ENCODE measurements around the gene RIMS4. TPM values are rescaled to one million over a fixed set of nuclear protein-coding genes. Genes with fewer than 3 reads are reported as not detected.

The RIMS4 gene
- total RNA-seq, 3 donors from 2014 or later = 0.03 to 0.15 TPM; not detected in 1

DNA sequence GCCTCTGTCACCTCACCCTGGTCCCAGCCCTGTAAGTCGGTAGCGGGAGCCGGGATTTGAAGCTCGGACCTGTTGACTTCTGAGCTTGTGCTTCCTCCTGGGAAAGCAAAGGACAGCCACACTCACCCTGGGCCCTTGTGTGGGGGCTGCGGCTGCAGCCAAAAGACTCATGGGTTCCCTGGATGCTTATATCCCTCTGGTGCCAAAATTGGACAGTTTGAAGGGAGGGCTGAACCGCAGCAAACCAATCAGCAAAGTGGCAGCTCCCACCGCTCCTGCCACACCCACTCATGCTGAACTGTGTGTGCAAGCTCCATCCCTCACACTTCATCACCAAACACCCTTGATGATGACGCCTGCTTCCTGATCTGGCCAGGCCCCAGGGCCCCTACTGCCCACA, 99.1 kb downstream of the RIMS4 start:
- ATAC-seq = no peak
- no peak for DNase-seq
- H3K4me1 Mint-ChIP-seq (ENCODE audit: low read depth) = no peaks in the 10 kb centered on the region
- H3K27me3 Mint-ChIP-seq (ENCODE audit: low read depth) = peaks cover 7% of the 10 kb centered on the region
- H3K9me3 Mint-ChIP-seq = no peaks in the 10 kb centered on the region
- H3K4me3 Mint-ChIP-seq = no peak overlapping the region
- no peaks in the 10 kb centered on the region for H3K36me3 Mint-ChIP-seq (ENCODE audit: insufficient read depth)

DNA sequence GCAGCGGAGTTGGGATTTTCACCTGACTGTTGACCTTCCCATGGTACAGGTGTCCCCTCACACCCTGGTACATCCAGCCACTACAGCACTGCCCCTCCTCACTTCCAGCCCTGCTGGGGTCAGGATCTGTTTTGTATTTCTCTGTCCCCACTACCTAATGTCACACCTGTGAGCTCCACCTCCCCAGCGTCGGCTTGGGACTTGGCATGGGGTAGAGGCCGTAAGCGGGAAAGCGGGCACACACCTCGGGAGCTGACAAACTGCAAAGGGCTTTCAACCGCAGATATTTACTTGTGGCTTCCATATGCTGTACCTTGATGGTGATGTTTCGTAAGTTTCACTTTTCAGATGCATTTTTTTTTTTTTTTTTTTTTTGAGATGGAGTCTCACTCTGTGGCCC, 100.5 kb downstream of the RIMS4 start:
- H3K36me3 Mint-ChIP-seq (ENCODE audit: insufficient read depth) = no peaks in the 10 kb centered on the region
- H3K4me3 Mint-ChIP-seq = no peak overlapping the region
- ATAC-seq (no peak), DNase-seq (no peak)
- no peaks in the 10 kb centered on the region for H3K9me3 Mint-ChIP-seq
- no peaks in the 10 kb centered on the region for H3K4me1 Mint-ChIP-seq (ENCODE audit: low read depth)
- peaks cover 7% of the 10 kb centered on the region for H3K27me3 Mint-ChIP-seq (ENCODE audit: low read depth)

- Mint-ChIP-seq H3K9me3 (no peaks in the 10 kb centered on the region), H3K4me1 (ENCODE audit: low read depth) (no peaks in the 10 kb centered on the region), H3K27me3 (ENCODE audit: low read depth) (peaks cover 7% of the 10 kb centered on the region), H3K36me3 (ENCODE audit: insufficient read depth) (no peaks in the 10 kb centered on the region), H3K4me3 (no peak overlapping the region)
- ATAC-seq (no peak), DNase-seq (no peak)
These were observed 101.0 kb downstream of the RIMS4 start for GRCh38 chr20:44709380-44709779.

GRCh38 chr20:44707018-44707579, 103.2 kb downstream of the RIMS4 start:
- ATAC-seq (no peak), DNase-seq (no peak)
- Mint-ChIP-seq H3K9me3 (no peaks in the 10 kb centered on the region), H3K36me3 (ENCODE audit: insufficient read depth) (no peaks in the 10 kb centered on the region), H3K27me3 (ENCODE audit: low read depth) (peaks cover 2% of the 10 kb centered on the region), H3K4me1 (ENCODE audit: low read depth) (no peaks in the 10 kb centered on the region), H3K4me3 (no peak overlapping the region)

- Mint-ChIP-seq H3K4me3 (no peak overlapping the region), H3K9me3 (no peaks in the 10 kb centered on the region), H3K27me3 (ENCODE audit: low read depth) (no peaks in the 10 kb centered on the region), H3K4me1 (ENCODE audit: low read depth) (no peaks in the 10 kb centered on the region), H3K36me3 (ENCODE audit: insufficient read depth) (no peaks in the 10 kb centered on the region)
- DNase-seq = no peak
- ATAC-seq = no peak
These were observed 103.9 kb downstream of the RIMS4 start for GRCh38 chr20:44706301-44707017.

DNA sequence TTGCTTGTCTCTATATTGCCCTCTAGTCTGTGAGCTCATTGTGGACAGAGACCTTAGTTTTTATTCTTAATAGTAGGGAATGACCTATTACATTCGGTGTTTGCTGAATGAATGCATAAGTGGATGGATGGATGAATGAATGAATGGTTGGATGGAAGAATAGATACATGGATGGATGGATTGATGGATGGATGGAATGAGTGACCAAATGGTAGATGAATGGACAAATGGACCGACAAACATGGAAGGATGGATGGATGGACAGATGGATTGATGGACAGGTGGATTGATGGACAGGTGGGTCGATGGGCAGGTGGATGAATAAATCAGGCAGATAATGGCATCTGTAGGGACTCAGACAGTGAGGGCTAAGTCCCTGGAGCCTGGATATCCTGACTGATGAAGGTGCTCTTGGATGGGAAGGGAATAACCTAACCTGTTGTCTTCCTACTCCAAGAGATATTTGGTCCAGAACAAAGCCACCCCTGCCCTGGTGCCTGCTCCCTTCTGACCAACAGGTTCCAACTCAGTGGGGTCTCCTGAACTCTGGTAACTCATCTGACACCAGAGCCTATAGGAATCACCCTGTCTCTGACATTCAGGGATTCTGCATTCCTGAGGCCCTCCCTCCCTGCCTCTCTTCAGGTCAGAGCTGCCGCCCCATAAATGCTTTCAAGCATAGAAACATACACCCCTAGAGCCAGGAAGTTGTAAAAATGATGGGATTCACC, 104.8 kb downstream of the RIMS4 start:
- no peaks in the 10 kb centered on the region for H3K9me3 Mint-ChIP-seq
- DNase-seq (no peak), ATAC-seq (no peak)
- peaks cover 3% of the 10 kb centered on the region for H3K27me3 Mint-ChIP-seq (ENCODE audit: low read depth)
- no peaks in the 10 kb centered on the region for H3K36me3 Mint-ChIP-seq (ENCODE audit: insufficient read depth)
- no peaks in the 10 kb centered on the region for H3K4me1 Mint-ChIP-seq (ENCODE audit: low read depth)
- no peak overlapping the region for H3K4me3 Mint-ChIP-seq

DNA sequence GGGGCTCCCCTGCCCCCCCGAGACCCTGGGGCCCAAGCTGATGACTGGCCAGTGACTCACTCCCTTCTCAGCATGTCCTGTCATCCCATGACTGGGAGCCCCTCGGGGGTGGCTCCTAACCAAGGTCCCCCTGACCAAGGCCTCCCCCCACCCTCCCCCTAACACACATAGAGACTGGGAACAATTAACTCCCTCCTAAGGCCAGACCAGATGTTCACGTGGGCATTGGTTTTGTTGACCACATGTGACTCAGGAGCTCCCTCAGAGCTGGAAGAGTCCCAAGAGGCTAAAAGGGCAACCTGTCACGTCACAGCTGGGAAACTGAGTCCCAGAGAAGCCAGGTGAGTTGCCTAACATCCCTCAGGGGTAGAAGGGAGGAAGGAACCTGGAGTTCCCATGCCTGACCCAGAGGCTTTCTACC, 105.8 kb downstream of the RIMS4 start:
- H3K4me1 Mint-ChIP-seq (ENCODE audit: low read depth) = no peaks in the 10 kb centered on the region
- ATAC-seq (no peak), DNase-seq (no peak)
- H3K36me3 Mint-ChIP-seq (ENCODE audit: insufficient read depth) = no peaks in the 10 kb centered on the region
- H3K4me3 Mint-ChIP-seq = no peak overlapping the region
- peaks cover 3% of the 10 kb centered on the region for H3K27me3 Mint-ChIP-seq (ENCODE audit: low read depth)
- no peaks in the 10 kb centered on the region for H3K9me3 Mint-ChIP-seq

DNA sequence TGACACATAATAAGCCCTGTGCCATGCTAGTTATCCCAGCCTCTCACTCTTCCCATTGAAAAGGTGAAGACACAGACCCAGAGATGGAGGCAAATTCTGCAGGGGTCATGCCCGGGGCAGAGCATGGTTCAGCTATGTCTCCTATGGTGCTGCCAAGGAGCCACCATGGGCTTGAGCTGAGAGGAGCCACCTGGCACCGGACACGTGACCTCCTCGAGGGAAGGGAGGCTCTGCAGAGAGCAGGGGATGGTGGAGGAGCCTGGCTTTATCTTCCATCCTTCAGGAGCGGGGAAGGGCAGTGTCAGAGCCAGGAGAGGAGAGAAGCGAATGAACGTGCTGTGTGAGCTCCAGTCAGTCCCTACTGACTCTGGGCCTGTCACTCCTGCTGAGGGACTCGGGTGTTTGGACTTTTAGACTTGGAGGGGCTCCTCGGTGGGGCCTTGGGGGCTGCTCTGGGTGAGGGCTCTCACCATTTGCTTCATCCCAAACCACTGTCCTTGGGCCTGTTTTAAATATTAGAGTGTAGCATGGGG, 106.3 kb downstream of the RIMS4 start:
- no peak overlapping the region for H3K4me3 Mint-ChIP-seq
- ATAC-seq = no peak
- no peaks in the 10 kb centered on the region for H3K36me3 Mint-ChIP-seq (ENCODE audit: insufficient read depth)
- H3K27me3 Mint-ChIP-seq (ENCODE audit: low read depth) = peaks cover 3% of the 10 kb centered on the region
- H3K9me3 Mint-ChIP-seq = no peaks in the 10 kb centered on the region
- no peak for DNase-seq
- H3K4me1 Mint-ChIP-seq (ENCODE audit: low read depth) = no peaks in the 10 kb centered on the region

DNA sequence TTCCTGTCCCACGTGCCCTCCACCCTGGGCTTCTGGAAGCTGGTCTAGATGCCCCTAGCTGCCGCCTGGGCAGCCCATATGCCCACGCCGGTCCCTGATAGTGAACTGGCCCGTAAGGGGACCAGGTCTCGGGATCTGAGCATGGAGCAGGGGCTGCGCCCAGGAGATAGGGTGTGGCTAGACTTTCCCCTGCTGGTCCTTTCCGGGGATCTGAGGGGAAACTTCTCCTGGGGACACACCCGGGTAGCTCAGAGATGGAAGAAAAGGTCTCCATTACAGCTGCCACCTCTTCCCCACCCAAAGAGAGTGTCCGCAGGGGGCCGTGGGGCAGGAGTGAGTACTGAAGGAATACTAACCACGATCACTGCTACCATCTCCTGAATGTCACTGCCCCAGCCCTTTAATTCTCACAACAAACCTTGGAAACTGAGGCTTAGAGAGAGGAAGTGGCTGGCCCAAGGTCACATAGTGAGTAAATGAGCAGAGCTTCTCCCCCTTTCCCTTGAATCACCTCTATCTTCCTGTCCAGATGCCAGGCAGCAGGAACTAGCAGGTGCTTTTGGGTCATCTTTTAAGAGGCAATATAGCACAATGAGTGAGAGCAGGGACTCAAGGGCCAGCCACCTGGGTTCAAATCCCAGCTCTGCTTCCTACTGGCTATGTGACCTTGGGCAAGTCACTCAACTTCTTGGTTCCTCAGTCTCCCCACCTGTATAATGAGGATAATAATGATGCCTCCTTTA, 107.0 kb downstream of the RIMS4 start:
- H3K4me1 Mint-ChIP-seq (ENCODE audit: low read depth) = no peaks in the 10 kb centered on the region
- no peaks in the 10 kb centered on the region for H3K9me3 Mint-ChIP-seq
- DNase-seq (no peak), ATAC-seq (no peak)
- no peaks in the 10 kb centered on the region for H3K36me3 Mint-ChIP-seq (ENCODE audit: insufficient read depth)
- H3K4me3 Mint-ChIP-seq = no peak overlapping the region
- H3K27me3 Mint-ChIP-seq (ENCODE audit: low read depth) = peaks cover 3% of the 10 kb centered on the region

- no peaks in the 10 kb centered on the region for H3K36me3 Mint-ChIP-seq (ENCODE audit: insufficient read depth)
- H3K4me3 Mint-ChIP-seq = no peak overlapping the region
- H3K4me1 Mint-ChIP-seq (ENCODE audit: low read depth) = no peaks in the 10 kb centered on the region
- H3K9me3 Mint-ChIP-seq = no peaks in the 10 kb centered on the region
- DNase-seq (no peak), ATAC-seq (no peak)
- peaks cover 3% of the 10 kb centered on the region for H3K27me3 Mint-ChIP-seq (ENCODE audit: low read depth)
These were observed 107.6 kb downstream of the RIMS4 start for GRCh38 chr20:44702776-44703175.

DNA sequence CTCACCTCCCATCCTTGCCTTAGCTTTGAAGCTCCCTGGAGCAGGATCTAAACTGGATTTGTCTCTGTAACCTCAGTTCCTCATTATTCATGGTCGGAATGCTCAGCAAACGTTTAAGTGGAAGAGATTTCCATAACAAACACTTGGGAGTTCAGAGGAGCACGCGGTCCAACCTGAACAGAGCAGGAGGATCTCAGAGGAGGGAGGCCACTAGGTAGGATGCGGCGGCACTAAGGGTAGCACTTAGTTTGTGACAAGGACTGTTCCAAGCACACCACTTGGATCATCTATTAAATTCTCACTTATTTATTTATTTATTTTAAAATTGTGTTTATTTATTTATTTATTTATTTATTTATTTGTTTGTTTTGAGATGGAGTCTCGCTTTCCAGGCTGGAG, 108.5 kb downstream of the RIMS4 start:
- Mint-ChIP-seq H3K9me3 (no peaks in the 10 kb centered on the region), H3K36me3 (ENCODE audit: insufficient read depth) (no peaks in the 10 kb centered on the region), H3K4me3 (no peak overlapping the region), H3K4me1 (ENCODE audit: low read depth) (no peaks in the 10 kb centered on the region), H3K27me3 (ENCODE audit: low read depth) (peaks cover 3% of the 10 kb centered on the region)
- DNase-seq = no peak
- ATAC-seq = no peak

Other genes with a start within 250 kb of the RIMS4 start
- gene PKIG, start 228.0 kb downstream of the RIMS4 start, total RNA-seq = 1 to 10 TPM; 2.1 to 3.5 (median 2.8) TPM
- gene ADA, start 158.8 kb downstream of the RIMS4 start, total RNA-seq = 10 to 100 TPM in 2 of 3 donors, 1 to 10 TPM in 1; 8.8 to 13.5 (median 12.5) TPM
- under 1 TPM in 1 of 3 donors, not detected in 2; 0.15 TPM for gene CCN5, start 95.2 kb downstream of the RIMS4 start, total RNA-seq
- gene KCNK15, start 64.7 kb downstream of the RIMS4 start, total RNA-seq = 1 to 10 TPM in 2 of 3 donors, under 1 TPM in 1; 0.96 to 1.6 (median 1.1) TPM
- gene YWHAB, start 75.2 kb upstream of the RIMS4 start, total RNA-seq = 100 to 1,000 TPM; 278 to 293 (median 280) TPM
- gene PABPC1L, start 99.5 kb upstream of the RIMS4 start, total RNA-seq = 10 to 100 TPM; 46.2 to 63.0 (median 50.2) TPM
- 10 to 100 TPM; 70.8 to 76.6 (median 71.6) TPM for gene TOMM34, start 149.9 kb upstream of the RIMS4 start, total RNA-seq
- gene STK4, start 156.0 kb upstream of the RIMS4 start, total RNA-seq = 100 to 1,000 TPM; 134 to 157 (median 149) TPM